Forelimb muscle (tissue), 1 donor: ENCODE data around the gene PSORS1C2. TPM values are rescaled to one million over a fixed set of nuclear protein-coding genes. Genes with fewer than 3 reads are reported as not detected.

ENCODE experiments used
- DNase-seq: peaks from one replicate; pipeline ENCODE4 v3.0.0-alpha.2; 2013; ENCODE audit warnings: low read depth
- polyA plus RNA-seq: library from polyadenylated mRNA; unstranded; fragments of 120-200 nt; gene quantifications from one replicate; pipeline ENCODE4 v1.2.1, GENCODE V29; 2013; ENCODE audit not compliant: insufficient read length

The PSORS1C2 gene
- polyA plus RNA-seq, 1 donor = not detected

DNA sequence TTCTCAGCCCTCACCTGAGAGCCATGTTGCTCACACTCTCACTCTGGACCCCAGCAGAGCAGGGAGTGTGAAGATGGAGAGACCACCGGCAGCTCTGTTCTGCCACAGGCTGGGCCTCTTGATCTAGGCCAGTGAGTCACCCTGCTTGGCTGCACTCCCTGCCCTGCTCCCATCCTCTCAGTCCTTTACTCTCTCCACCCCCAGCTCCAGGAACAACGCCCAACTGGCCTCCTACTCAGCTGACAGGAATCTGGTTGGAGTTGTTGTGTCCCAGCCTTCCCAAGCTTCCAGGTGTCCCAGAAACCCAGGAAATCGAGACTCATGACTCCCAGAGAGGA is 24.4 kb downstream of the PSORS1C2 start, which contains the start of gene PSORS1C1:
TSS of gene PSORS1C1 (plus strand) at position 260 of the 338 bp plus-strand sequence. CDS start 14,833 bp downstream, outside the sequence.
- no peak for DNase-seq

DNA sequence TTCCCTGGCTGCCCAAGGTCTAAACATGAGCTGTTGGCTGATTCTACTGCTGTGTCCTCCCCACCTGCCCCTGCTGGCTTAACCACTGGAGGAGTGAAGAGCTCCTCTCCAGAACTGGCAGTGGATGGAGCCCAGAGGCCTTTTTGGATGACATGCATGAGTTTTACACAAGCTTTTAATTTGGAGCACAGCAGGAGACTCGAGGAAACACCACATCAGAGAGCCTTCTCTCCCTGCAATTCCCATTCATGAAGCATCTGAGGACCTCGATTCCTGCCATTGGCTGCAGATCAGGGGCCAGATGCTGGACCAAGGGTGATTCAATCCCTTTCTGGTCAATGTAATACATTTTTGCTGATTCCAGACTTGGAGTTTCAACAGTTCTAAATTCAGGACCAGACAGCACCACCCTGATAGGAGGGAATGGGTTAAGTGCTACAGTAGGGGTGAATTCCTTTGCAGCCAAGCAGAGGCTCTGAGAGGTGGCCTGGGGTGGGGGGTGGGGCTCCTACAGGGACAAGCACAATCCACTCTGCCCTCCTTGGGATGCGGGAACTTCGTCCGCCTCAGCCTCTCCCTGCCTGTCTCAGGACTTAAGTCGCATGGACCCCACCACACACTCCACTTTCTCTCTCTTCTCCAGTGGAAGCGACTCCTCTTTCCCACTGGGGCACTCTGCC is 24.9 kb downstream of the PSORS1C2 start:
- DNase-seq = no peak

DNA sequence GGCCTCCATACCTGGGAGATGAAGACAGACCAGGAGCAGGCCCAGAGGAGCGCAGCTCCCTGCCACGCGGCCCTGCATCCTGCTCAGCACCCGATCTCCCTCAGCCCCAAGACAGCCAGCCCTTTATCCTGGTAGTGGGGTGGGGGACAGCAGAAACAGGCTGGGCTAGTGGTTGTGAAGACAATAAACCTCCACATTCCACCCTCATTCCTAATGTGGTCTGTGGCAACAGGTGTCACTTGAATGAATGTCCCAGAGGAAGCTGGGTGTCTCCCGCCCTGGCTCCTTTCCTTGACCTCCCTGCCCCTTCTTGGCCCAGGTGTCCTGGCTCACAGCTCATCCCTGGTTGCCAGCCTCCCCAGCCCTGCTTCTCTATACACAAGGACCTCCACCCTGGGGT is 26.4 kb downstream of the PSORS1C2 start, which contains the start of gene C6orf15:
TSS of gene C6orf15 (minus strand) at position 98 of the 400 bp plus-strand sequence. CDS start at position 78, 20 bp downstream.
- no peak for DNase-seq

DNA sequence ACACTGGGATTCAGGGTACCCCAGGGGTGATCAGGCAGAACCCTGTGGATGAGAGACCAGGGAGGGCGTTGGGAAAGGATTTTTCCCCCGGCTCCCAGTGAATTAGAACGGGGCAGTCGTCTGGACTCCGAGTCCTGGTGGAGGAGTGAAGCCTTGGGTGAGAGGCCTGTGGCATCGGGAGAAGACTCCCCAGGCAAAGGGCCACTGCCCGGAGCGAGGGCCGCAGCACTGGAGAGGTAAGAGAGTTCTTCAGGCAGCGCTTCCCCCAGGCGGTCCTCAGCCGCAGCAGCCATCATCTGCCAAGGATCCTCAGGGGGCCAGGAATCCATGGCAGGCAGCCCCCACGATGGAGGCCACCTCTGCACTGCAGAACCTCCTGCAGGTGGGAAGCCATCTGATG is 27.2 kb downstream of the PSORS1C2 start:
- DNase-seq = no peak

DNA sequence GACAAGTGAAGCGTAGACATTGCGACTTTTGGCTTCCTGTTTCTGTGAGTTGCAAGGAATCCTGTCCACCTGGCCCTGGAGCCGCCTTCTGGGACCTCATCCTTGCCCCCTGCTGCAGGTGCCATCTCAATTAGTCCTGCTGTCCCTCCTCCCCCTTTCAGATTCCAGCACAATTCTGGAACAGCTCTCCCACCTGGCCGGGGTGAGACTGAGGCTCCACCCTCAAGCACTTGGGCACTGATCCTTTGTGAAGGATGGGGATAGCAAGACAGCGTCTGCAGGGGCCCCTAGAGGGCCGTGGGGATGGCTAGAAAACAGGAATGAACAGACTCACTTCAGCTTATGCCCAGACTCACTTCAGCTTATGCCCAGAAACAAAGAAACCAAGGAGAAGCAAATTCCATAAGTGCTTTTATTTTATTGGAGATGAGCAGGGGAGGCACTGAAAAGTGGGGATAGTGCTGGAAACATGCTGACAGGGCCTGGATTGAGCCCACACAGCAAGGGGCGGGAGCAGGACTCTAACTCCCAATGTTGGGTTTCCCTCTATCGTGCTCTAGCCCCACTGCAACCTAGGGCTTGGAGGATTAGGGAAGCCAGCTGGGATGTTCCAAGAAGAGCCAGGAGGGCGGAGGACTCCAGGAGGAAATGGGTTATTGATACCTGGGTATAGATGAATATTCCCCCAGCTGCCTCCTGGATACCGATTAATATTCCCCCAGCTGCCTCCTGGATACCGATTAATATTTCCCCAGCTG is 27.9 kb downstream of the PSORS1C2 start:
- no peak for DNase-seq

DNA sequence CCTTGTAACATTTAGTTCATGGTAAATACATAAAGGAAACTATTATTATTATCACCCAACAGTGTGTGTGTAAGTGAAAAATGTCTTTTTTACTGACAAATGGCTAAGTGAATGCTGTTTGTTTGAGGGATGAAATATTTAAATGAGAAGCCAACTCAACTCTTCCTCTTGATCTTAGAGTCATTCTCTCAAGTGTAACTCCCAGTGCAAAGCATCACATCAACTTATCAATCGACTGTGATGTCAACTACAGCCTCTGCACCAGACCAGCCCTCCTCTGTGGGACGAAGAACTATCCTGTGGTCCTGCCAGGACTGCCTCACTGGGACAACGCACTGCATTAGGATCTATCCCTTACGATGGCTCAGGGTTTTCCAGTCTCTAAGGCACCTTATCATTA is 31.8 kb downstream of the PSORS1C2 start:
- DNase-seq = no peak

DNA sequence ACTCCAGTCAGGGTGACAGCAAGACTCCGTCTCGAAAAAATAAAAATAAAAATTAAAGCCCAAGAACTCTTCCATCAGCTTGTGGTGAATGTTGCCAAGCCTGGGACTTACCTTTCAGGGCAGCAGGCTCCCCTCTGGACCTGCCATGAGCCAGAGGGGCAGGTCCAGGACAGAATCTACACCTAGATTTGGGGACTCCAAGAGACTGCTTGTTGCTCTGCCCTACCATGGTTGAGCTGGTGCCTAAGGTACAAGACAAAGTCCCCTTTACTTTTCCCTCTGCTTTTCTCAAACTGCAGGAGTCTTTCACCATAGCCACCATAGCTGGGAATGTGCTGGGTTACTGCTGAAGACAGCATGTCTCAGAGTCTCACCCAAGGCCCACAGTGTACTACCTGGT is 35.7 kb downstream of the PSORS1C2 start:
- DNase-seq = no peak

DNA sequence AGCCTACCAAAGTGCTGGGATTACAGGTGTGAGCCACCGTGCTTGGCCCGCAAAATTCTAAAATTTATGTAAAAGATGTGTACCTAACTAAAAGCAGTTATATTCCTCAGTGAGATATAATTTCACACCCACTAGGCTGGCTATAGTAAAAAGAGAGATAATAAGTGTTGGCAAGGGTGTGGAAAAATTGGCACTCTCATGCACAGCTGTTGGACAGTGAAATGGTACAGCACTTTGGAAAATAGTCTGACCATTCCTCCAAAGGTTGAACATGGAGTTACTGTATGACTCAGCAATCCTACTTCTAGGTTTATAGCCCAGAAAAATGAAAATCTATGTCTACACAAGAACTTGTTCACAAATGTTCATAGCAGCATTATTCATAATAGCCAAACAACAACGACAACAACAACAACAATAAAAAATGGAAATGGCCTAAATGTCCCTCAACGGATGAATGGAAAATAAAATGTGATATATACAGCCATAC is 40.4 kb downstream of the PSORS1C2 start:
- no peak for DNase-seq

DNA sequence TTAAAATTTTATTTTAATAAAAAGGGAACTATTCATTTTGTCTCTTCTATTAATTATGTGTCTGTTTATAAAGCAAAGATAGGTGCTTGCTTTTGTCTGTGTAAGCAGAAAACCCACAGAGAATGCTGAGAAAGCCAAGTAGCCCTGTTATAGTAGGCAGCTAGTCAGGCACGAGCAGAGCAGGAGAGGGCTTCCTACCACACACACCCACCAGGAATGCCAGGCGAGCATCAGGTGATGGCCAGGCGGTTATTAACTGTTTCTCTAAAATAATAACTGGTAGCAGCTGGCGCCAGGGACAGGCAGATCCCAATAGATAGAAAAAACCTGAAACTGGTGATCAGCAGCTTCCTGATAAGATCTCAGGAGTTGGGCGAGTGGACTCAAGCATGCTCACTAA is 42.2 kb downstream of the PSORS1C2 start:
- no peak for DNase-seq

DNA sequence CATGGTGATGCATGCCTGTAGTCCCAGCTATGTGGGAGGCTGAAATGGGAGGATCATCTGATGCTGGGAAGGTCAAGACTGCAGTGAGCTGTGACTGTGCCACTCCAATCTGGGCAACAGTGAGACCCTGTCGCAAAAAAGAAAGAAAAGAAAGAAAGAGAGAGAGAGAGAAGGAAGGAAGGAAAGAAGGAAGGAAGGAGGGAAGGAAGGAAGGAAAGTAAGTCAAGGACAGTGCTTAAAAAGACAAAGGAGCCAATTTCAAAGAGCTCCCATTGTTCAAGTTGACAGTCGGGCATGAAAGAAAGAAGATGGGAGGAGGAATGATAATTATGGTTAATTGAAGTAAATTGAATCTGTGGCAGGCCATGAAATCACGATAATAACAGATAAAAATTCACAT is 42.7 kb downstream of the PSORS1C2 start:
- no peak for DNase-seq

DNA sequence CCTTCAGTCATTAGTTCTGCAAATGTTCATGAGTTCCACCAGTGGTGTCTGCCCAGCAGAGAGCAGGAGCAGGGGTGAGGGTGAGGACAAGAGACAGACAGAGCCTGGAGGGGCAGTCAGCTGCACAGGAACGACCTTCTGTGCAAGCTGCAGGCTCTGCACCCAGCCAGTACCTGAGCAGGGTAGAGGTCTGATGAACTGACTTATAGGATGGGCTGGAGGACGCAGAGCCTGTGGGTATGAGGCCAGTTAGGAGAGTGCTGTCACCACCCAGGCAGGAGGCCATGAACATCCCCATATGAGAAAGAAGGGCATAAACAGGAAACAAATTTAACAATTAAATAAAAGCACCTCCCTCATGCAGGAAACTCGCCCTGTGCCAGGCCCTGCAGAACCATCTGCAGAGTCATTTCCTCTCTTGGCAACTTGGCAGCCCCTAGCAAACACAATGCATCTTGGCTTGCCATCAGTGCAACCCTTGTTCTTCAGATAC is 44.4 kb downstream of the PSORS1C2 start:
- no peak for DNase-seq

DNA sequence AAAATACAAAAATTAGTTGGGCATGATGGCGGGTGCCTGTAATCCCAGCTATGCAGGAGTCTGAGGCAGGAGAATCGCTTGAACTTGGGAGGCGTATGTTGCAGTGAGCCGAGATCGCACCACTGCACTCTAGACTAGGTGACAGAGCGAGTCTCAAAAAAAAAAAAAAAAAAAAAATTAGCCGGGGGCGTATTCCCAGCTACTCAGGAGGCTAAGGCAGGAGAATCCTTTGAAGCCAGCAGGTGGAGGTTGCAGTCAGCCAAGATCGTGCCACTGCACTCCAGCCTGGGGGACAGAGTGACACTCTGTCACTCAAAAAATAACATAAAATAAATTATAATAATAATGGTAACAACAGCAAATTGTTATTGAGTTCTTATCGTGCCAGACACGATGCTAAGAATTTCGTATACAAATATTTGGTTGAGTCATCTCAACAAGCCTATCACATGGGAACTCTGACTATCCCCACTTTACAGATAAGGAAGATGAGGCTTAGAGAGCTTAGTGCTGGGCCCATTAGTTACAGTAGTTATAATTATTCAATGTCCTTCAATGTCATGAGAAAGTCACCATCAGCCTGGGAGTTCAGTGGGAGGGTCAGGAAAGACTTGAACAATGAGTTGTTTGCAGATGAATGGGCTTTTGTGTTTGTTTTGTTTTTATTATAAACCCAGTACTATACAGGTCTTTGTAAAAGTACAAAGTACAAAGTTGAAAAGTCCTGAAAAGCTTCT is 45.9 kb downstream of the PSORS1C2 start:
- DNase-seq = no peak

DNA sequence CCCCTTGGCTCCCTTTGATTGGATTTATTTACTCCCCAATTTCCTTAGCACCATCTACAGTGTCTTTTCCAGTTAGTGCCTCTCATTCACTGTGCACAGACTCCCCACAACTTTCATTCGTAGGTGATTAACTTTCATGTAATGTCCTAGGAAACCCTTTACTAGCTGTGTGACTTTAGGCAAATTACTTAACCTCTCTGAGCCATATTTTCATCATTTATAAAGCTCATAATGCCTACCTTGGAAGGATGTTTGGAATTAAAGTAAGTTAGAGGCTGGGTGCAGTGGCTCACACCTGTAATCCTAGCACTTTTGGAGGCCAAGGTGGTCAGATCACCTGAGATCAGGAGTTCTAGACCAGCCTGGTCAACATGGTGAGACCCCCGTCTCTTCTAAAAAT is 46.6 kb downstream of the PSORS1C2 start:
- DNase-seq = no peak

DNA sequence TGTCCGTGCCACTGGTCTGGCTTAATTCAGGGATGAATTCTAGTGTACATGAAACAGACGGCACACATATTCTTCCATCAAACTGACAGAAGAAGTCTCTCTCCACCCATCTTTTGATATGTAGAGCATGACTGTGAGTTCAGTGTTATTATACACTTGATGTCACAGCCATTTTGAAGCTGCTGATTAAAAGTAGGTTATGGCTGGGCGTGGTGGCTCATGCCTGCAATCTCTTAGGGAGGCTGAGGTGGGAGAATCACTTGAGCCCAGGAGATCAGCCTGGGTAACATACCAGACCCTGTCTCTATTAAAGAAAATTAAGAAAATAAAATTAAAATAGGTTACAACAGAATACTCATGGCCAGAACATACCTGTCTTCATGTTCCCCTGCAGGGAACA is 47.2 kb downstream of the PSORS1C2 start:
- no peak for DNase-seq

DNA sequence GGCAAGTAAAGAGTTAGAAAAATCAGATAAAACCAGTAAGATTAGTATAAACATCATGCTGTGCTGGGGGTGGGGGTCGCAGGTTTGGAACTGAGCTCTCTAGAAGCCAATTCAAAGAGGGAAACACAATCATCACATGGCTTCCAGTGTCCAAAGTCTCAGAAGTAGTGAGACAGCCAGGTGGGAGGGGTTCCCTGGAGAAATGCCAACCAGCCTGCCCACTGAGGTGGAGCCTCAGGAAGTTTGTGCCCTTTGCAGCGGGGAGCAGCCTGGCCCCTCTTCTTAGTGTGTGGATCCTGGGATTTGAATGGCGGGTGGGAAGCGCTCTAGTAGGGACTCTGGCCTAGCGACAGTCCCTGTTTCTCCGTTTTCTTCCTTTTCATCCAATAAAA is 47.9 kb downstream of the PSORS1C2 start:
- DNase-seq = no peak

DNA sequence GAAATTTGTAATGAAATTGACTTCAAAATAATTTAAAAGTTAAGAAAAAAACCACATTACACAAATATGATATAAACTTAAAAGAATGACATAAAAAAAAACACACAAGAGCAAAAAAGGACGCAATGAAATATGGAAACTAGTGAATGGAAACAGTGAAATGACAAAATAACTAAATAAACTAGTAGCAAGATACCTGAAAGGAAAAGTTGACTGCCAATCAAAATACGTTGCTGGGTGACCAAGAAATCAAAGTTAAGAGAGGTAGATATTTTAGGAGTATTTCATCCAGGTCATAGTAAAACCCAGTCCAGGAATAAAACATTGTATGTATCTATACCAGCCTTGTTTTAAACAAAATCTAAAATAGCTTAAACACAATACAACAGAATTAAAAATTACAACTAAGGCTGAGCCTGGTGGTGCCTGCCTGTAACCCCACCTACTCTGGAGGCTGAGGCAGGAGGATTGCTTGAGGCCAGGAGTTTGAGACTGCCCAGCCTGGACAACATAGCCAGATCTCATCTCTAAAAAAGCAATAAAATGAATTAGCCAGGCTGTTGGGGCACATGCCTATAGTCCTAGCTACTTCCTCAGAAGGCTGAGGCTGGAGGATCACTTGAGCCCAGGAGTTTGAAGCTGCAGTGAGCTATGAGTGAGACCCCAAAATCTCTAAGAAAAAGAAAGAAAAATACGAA is 48.4 kb downstream of the PSORS1C2 start:
- DNase-seq = no peak

Other genes with a start within 250 kb of the PSORS1C2 start
- gene GTF2H4, start 230.9 kb downstream of the PSORS1C2 start, polyA plus RNA-seq = 23.7 TPM
- 30.7 TPM for gene VARS2, start 224.8 kb downstream of the PSORS1C2 start, polyA plus RNA-seq
- gene SFTA2, start 206.9 kb downstream of the PSORS1C2 start, polyA plus RNA-seq = not detected
- gene MUCL3, start 198.1 kb downstream of the PSORS1C2 start, polyA plus RNA-seq = not detected
- not detected for gene MUC21, start 155.3 kb downstream of the PSORS1C2 start, polyA plus RNA-seq
- gene MUC22, start 128.6 kb downstream of the PSORS1C2 start, polyA plus RNA-seq = not detected
- not detected for gene C6orf15, start 26.5 kb downstream of the PSORS1C2 start, polyA plus RNA-seq
- 1.7 TPM for gene PSORS1C1, start 24.3 kb downstream of the PSORS1C2 start, polyA plus RNA-seq
- gene CDSN, start 18.6 kb downstream of the PSORS1C2 start, polyA plus RNA-seq = 0.06 TPM
- gene CCHCR1, start 18.7 kb upstream of the PSORS1C2 start, polyA plus RNA-seq = 14.3 TPM
- gene TCF19, start 19.5 kb upstream of the PSORS1C2 start, polyA plus RNA-seq = 8.4 TPM
- 0.56 TPM for gene POU5F1, start 31.6 kb upstream of the PSORS1C2 start, polyA plus RNA-seq
- gene HLA-C, start 133.0 kb upstream of the PSORS1C2 start, polyA plus RNA-seq = 51.5 TPM
- gene HLA-B, start 218.1 kb upstream of the PSORS1C2 start, polyA plus RNA-seq = 104 TPM